Cardiac muscle cell (in vitro differentiated cells and primary cell): Measurements from ENCODE around the gene PPFIA2. TPM values are rescaled to one million over a fixed set of nuclear protein-coding genes. Genes with fewer than 3 reads are reported as not detected.
"Not testable (repeated sequence)": the region's sequence is repeated elsewhere in the genome, so short reads cannot be mapped to it uniquely, and the experiment has no call there.

Experiments
- DNase-seq, 2 donors: peaks; one replicate each; pipeline versions ENCODE4 v3.0.0 to v3.0.0-alpha.2; 2010 to 2017; ENCODE audit warnings: low read depth in 1 of 2, low spot score in 1 of 2
- H3K27ac ChIP-seq: fragments of 200-600 bp; sonication (generic); 2 replicates; pipeline ENCODE4 v1.5.1; 2016
- H3K27me3 ChIP-seq: fragments of 200-600 bp; sonication (generic); 2 replicates; pipeline ENCODE4 v1.6.0; 2016; ENCODE audit warnings: control low read depth
- H3K36me3 ChIP-seq: fragments of 200-600 bp; sonication (generic); 2 replicates; pipeline ENCODE4 v1.5.1; 2016; ENCODE audit warnings: control low read depth
- H3K4me1 ChIP-seq: fragments of 200-600 bp; sonication (generic); 2 replicates; pipeline ENCODE4 v1.8.1; 2017; ENCODE audit warnings: low read depth, mild to moderate bottlenecking, mixed run types
- H3K4me3 ChIP-seq: fragments of 200-600 bp; sonication (generic); 2 replicates; pipeline ENCODE4 v1.5.1; 2016; ENCODE audit warnings: mild to moderate bottlenecking
- H3K9me3 ChIP-seq: fragments of 200-600 bp; sonication (generic); 2 replicates; pipeline ENCODE4 v1.5.1; 2017; ENCODE audit warnings: low read depth, mild to moderate bottlenecking, control low read depth
- polyA plus RNA-seq: library from polyadenylated mRNA; unstranded; fragments of >200 nt; fragmentation: Nextera tagmentation; extraction: Ambion mirVana; gene quantifications from 2 replicates; pipeline ENCODE4 v1.2.1, GENCODE V29; 2016
- total RNA-seq: library from RNA; depleted of rRNA; stranded (reverse); fragments of >200 nt; gene quantifications from 2 replicates; pipeline ENCODE4 v1.2.3, GENCODE V29; 2016
- TF ChIP-seq, protein P1 (sequence below): IDR thresholded peaks from 2 replicates; pipeline ENCODE4 v1.5.1; 2012; ENCODE audit warnings: low read depth, mild to moderate bottlenecking, low read length

The PPFIA2 gene
- total and polyA plus RNA-seq, 2 experiments from 2014 or later: 17.1 to 53.5 TPM

DNA sequence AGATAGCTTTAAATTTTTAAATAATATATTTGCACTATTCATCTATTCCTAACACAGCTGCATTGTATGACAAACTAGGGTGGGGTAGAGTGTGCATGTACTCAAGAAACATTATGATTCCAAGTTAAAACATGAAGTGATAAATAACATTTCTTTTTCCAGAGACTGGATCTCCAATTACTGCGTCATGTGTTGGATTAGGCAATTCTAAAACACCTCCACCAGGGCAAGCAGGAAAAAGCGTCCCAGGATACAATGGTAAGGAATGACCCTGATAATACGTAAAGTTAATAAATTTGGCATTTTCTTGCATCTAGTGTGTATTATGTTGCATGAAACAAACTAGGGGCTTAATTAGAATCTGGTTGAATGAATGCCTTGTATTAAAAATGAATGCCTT lies 542.4 kb downstream of the PPFIA2 start:
- H3K4me1 ChIP-seq: no peaks in the 10 kb centered on the region
- no peaks in the 10 kb centered on the region for H3K27me3 ChIP-seq
- TF ChIP-seq, protein P1, sequence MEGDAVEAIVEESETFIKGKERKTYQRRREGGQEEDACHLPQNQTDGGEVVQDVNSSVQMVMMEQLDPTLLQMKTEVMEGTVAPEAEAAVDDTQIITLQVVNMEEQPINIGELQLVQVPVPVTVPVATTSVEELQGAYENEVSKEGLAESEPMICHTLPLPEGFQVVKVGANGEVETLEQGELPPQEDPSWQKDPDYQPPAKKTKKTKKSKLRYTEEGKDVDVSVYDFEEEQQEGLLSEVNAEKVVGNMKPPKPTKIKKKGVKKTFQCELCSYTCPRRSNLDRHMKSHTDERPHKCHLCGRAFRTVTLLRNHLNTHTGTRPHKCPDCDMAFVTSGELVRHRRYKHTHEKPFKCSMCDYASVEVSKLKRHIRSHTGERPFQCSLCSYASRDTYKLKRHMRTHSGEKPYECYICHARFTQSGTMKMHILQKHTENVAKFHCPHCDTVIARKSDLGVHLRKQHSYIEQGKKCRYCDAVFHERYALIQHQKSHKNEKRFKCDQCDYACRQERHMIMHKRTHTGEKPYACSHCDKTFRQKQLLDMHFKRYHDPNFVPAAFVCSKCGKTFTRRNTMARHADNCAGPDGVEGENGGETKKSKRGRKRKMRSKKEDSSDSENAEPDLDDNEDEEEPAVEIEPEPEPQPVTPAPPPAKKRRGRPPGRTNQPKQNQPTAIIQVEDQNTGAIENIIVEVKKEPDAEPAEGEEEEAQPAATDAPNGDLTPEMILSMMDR: no peak
- no peaks in the 10 kb centered on the region for H3K36me3 ChIP-seq
- H3K9me3 ChIP-seq: no peaks in the 10 kb centered on the region
- DNase-seq: no peak
- no peak overlapping the region for H3K4me3 ChIP-seq
- no peak overlapping the region for H3K27ac ChIP-seq

GRCh38 chr12:81212996-81213696 lies 546.0 kb downstream of the PPFIA2 start:
- Histone ChIP-seq H3K36me3 (no peaks in the 10 kb centered on the region), H3K4me3 (no peak overlapping the region), H3K9me3 (no peaks in the 10 kb centered on the region), H3K27me3 (no peaks in the 10 kb centered on the region), H3K4me1 (peaks cover under 1% of the 10 kb centered on the region), H3K27ac (no peak overlapping the region)
- TF ChIP-seq, protein P1: no peak
- no peak for DNase-seq

DNA sequence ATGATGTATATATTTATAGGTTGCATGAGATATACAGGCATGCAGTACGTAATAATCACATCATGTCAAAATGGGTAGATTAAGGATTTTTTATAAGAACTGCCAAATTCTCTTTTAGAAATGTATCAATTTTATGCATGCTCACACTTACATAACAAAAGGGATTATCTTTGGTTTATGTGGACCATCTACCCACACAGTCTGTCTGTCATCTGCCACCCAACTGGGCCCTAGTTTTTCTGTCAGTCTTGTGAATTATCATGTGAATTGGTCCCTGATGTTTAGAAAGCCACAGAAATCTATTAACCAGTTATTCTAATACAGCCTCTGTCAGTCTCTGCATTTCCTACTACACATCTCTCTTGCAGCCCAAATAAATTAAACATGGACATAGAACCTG lies 547.8 kb downstream of the PPFIA2 start:
- no peak for DNase-seq
- Histone ChIP-seq H3K36me3 (no peaks in the 10 kb centered on the region), H3K9me3 (no peaks in the 10 kb centered on the region), H3K27ac (no peak overlapping the region), H3K4me1 (peaks cover 11% of the 10 kb centered on the region), H3K27me3 (no peaks in the 10 kb centered on the region), H3K4me3 (no peak overlapping the region)
- TF ChIP-seq, protein P1: no peak

- peaks cover 11% of the 10 kb centered on the region for H3K4me1 ChIP-seq
- H3K27me3 ChIP-seq, H3K9me3 ChIP-seq, H3K36me3 ChIP-seq, H3K27ac ChIP-seq, H3K4me3 ChIP-seq: not testable (repeated sequence)
- DNase-seq: peak in 1 of 2 donors; percentile 73
Measured at GRCh38 chr12:81209772-81210225, 549.4 kb downstream of the PPFIA2 start.

GRCh38 chr12:81209012-81209411 lies 550.1 kb downstream of the PPFIA2 start:
- H3K4me3 ChIP-seq: no peak overlapping the region
- TF ChIP-seq, protein P1: no peak
- H3K4me1 ChIP-seq: peaks cover 11% of the 10 kb centered on the region
- peak in 1 of 2 donors; percentile 22 for DNase-seq
- no peaks in the 10 kb centered on the region for H3K27me3 ChIP-seq
- H3K36me3 ChIP-seq: no peaks in the 10 kb centered on the region
- no peak overlapping the region for H3K27ac ChIP-seq
- no peaks in the 10 kb centered on the region for H3K9me3 ChIP-seq

- Histone ChIP-seq H3K4me1 (peaks cover 11% of the 10 kb centered on the region), H3K36me3 (no peaks in the 10 kb centered on the region), H3K9me3 (no peaks in the 10 kb centered on the region), H3K27ac (no peak overlapping the region), H3K27me3 (no peaks in the 10 kb centered on the region), H3K4me3 (no peak overlapping the region)
- TF ChIP-seq, protein P1: no peak
- DNase-seq: peak in 1 of 2 donors; percentile 20
Measured at GRCh38 chr12:81208187-81208911, 550.8 kb downstream of the PPFIA2 start.
